Mucosa of descending colon (tissue), 3 donors: ENCODE measurements around the gene WASHC3. TPM values are rescaled to one million over a fixed set of nuclear protein-coding genes. Genes with fewer than 3 reads are reported as not detected.
"Not testable (repeated sequence)": the region's sequence is repeated elsewhere in the genome, so short reads cannot be mapped to it uniquely, and the experiment has no call there.

ENCODE experiments used
- ATAC-seq: fragments of 200-7000 bp; cut with Tn5 transposase; one replicate; pipeline ENCODE4 v1.9.1; 2020; ENCODE audit warnings: mild to moderate bottlenecking, moderate library complexity
- DNase-seq, 3 donors: peaks; one replicate each; pipeline ENCODE4 v3.0.0-alpha.2; 2020
- H3K36me3 ChIP-seq: fragments of 200-600 bp; one replicate; pipeline ENCODE4 v1.8.0; 2021; ENCODE audit warnings: low read depth, mild to moderate bottlenecking
- H3K4me1 ChIP-seq: fragments of 200-600 bp; one replicate; pipeline ENCODE4 v1.8.0; 2021; ENCODE audit warnings: low read depth, mild to moderate bottlenecking
- H3K4me3 ChIP-seq: fragments of 200-600 bp; one replicate; pipeline ENCODE4 v1.8.0; 2021; ENCODE audit warnings: mild to moderate bottlenecking
- H3K9me3 ChIP-seq: fragments of 200-600 bp; one replicate; pipeline ENCODE4 v1.8.0; 2021; ENCODE audit warnings: mild to moderate bottlenecking
- intact Hi-C, 2 donors: fragments of 100-400 bp; cut with DNase I in 1 of 2; cut with micrococcal nuclease in 1 of 2; formaldehyde crosslinking; loops; one replicate each; pipeline versions ENCODE4 v1.11.0 to v1.11.1; 2022; cut with DNase I, micrococcal nuclease
- total RNA-seq, 3 donors: library from RNA; stranded (reverse); fragmentation: NEBNext Ultra II Directional in 2 of 3; extraction: Animal tissue kit (Norgen Biotek cat#: 25700) in 2 of 3; gene quantifications; one replicate each; pipeline versions ENCODE4 v1.2.1 to v1.2.4, GENCODE V29; 2021 to 2023
- TF ChIP-seq, protein P1 (sequence below): fragments of 200-600 bp; IDR thresholded peaks from one replicate; pipeline ENCODE4 v1.8.0; 2022; ENCODE audit warnings: antibody characterized with exemption, mild to moderate bottlenecking
- donor health status: DM: no; HTN: no; CAD: no; lungs with moderate emphysema.
- donor health status: DM: no; HTN: no; CAD: no.
- donor health status: DM: no; HTN: yes; CAD: no.

Gene WASHC3
- total RNA-seq, 3 donors from 2014 or later, result 31.1 to 39.1 (median 34.9) TPM

DNA sequence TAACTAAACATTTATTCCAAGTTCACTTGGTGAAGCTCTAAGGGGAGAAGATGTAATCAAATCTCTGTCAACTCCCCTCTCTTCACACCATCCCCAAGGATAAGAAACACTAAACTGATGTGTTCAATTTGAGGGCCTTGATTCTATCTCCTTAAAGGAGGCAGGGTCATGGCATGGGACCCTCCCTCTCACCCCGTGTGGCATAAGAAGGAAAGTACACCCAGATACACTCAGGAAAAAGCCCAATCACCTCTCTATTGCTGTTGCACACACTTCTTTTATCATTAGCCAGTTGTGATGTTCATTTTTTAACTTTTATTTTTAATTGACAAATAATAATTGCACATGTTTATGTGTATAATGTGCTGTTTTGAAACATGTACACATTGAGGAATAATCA lies 35.1 kb downstream of the WASHC3 start:
- Histone ChIP-seq H3K9me3 (no peaks in the 10 kb centered on the region), H3K36me3 (no peaks in the 10 kb centered on the region), H3K4me1 (no peaks in the 10 kb centered on the region), H3K4me3 (no peak overlapping the region)
- DNase-seq, result no peak
- TF ChIP-seq, protein P1, sequence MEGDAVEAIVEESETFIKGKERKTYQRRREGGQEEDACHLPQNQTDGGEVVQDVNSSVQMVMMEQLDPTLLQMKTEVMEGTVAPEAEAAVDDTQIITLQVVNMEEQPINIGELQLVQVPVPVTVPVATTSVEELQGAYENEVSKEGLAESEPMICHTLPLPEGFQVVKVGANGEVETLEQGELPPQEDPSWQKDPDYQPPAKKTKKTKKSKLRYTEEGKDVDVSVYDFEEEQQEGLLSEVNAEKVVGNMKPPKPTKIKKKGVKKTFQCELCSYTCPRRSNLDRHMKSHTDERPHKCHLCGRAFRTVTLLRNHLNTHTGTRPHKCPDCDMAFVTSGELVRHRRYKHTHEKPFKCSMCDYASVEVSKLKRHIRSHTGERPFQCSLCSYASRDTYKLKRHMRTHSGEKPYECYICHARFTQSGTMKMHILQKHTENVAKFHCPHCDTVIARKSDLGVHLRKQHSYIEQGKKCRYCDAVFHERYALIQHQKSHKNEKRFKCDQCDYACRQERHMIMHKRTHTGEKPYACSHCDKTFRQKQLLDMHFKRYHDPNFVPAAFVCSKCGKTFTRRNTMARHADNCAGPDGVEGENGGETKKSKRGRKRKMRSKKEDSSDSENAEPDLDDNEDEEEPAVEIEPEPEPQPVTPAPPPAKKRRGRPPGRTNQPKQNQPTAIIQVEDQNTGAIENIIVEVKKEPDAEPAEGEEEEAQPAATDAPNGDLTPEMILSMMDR, result no peak
- no peak for ATAC-seq
- intact Hi-C loops, result no loop called here

GRCh38 chr12:102024765-102025164 lies 37.0 kb downstream of the WASHC3 start:
- no peak for DNase-seq
- no peaks in the 10 kb centered on the region for H3K36me3 ChIP-seq
- intact Hi-C loops, result no loop called here
- H3K9me3 ChIP-seq, result no peaks in the 10 kb centered on the region
- H3K4me3 ChIP-seq, result no peak overlapping the region
- no peak for ATAC-seq
- TF ChIP-seq, protein P1, result no peak
- H3K4me1 ChIP-seq, result no peaks in the 10 kb centered on the region

- intact Hi-C loops, result no loop called here
- H3K4me3 ChIP-seq, result no peak overlapping the region
- TF ChIP-seq, protein P1, result no peak
- ATAC-seq (no peak), DNase-seq (no peak)
- H3K4me1 ChIP-seq, result no peaks in the 10 kb centered on the region
- no peaks in the 10 kb centered on the region for H3K9me3 ChIP-seq
- H3K36me3 ChIP-seq, result no peaks in the 10 kb centered on the region
Measured at GRCh38 chr12:102023343-102023930, 38.4 kb downstream of the WASHC3 start.

- no peak for ATAC-seq
- no peak for DNase-seq
- H3K36me3 ChIP-seq, result no peaks in the 10 kb centered on the region
- TF ChIP-seq, protein P1, result no peak
- H3K9me3 ChIP-seq, result no peaks in the 10 kb centered on the region
- no peaks in the 10 kb centered on the region for H3K4me1 ChIP-seq
- intact Hi-C loops, result no loop called here
- H3K4me3 ChIP-seq, result no peak overlapping the region
Measured at GRCh38 chr12:102022286-102022685, 39.5 kb downstream of the WASHC3 start.

GRCh38 chr12:102021540-102022246 lies 40.1 kb downstream of the WASHC3 start:
- H3K36me3 ChIP-seq, result no peaks in the 10 kb centered on the region
- no peaks in the 10 kb centered on the region for H3K9me3 ChIP-seq
- intact Hi-C loops, result no loop called here
- DNase-seq (no peak), ATAC-seq (no peak)
- no peaks in the 10 kb centered on the region for H3K4me1 ChIP-seq
- TF ChIP-seq, protein P1, result no peak
- H3K4me3 ChIP-seq, result no peak overlapping the region

DNA sequence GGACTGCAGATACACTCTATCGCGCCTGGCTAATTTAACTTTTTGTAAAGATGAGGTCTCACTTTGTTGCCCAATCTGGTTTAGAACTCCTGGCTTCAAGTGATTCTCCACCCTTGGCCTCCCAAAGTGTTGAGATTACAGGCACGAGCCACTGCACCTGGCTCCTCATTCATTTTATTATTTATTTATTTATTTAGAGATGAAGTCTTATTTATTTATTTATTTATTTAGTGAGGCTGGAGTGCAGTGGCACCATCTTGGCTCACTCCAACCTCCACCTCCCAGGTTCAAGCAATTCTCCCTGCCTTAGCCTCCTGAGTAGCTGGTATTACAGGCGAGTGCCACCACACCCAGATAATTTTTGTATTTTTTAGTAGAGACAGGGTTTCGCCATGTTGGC lies 43.2 kb downstream of the WASHC3 start:
- H3K4me1 ChIP-seq, H3K4me3 ChIP-seq, ATAC-seq, H3K9me3 ChIP-seq, DNase-seq, H3K36me3 ChIP-seq, intact Hi-C loops: not testable (repeated sequence)
